ENCODE results near the gene TRIM71. TPM values are rescaled to one million over a fixed set of nuclear protein-coding genes. Genes with fewer than 3 reads are reported as not detected.
"Not testable (repeated sequence)": the region's sequence is repeated elsewhere in the genome, so short reads cannot be mapped to it uniquely, and the experiment has no call there.

The TRIM71 gene
- total and polyA plus RNA-seq, 9 donors, result 0.05 to 0.43 (median 0.07) TPM; not detected in 4

DNA sequence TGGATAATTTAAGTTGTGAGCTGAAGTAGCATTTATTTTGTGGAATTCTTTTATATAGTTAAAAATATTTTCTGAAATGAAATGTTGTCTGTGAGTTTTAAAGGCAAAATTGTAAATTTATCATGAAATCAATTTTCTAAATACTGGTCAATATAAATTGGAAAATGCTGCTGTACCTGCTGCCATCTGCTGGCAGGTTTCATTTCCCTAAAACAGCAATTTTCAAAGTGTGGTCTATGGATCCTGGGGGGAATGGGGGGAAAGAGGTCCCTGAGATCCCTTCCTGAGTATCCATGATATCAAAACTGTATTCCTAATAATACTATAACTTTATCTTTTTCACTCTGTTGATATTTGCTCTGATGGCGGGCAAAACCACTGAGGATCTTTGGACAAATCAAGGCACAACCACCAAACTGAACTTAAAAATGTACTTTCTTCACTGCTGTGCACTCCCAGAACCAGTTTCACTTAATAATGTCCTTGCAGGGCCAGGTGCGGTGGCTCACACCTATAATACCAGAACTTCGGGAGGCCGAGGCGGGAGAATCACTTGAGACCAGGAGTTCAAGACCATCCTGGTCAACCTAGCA, 116.4 kb downstream of the TRIM71 start:
- Histone ChIP-seq H3K4me3 (no peak overlapping the region), H3K4me1 (ENCODE audit: insufficient read depth) (no peaks in the 10 kb centered on the region), H3K36me3 (no peaks in the 10 kb centered on the region), H3K9me3 (no peaks in the 10 kb centered on the region), H3K27ac (no peak overlapping the region), H3K27me3 (no peaks in the 10 kb centered on the region)
- intact Hi-C loops (cut with DNase I), result loop anchor here in 2 of 4 donors (10.0 kb wide), 2 partner anchors 199 to 429 kb away; partner anchors contain the start of gene CMTM6 (in 1 of the 2)
- WGBS, 3 donors, result 61 to 83% (median 80%) methylated on average over 5 of the region's 5 CpGs
- peak in 2 of 5 donors; percentile 21 to 22 for DNase-seq
- TF ChIP-seq CTCF (IDR thresholded peaks at IDR 0.05) (peak in 2 of 3 donors; percentile 33 to 52), EP300 (IDR thresholded peaks at IDR 0.05) (no peak), POLR2A (IDR thresholded peaks at IDR 0.05) (no peak)

GRCh38 chr3:32937331-32937730, 119.5 kb downstream of the TRIM71 start:
- Histone ChIP-seq H3K27me3 (no peaks in the 10 kb centered on the region), H3K4me3 (no peak overlapping the region), H3K27ac (no peak overlapping the region), H3K9me3 (no peaks in the 10 kb centered on the region), H3K36me3 (no peaks in the 10 kb centered on the region), H3K4me1 (ENCODE audit: insufficient read depth) (no peaks in the 10 kb centered on the region)
- intact Hi-C loops (cut with DNase I), result loop anchor here in 2 of 4 donors (10.0 kb wide), 2 partner anchors 203 to 433 kb away; partner anchors contain the start of gene CMTM6 (in 1 of the 2)
- TF ChIP-seq POLR2A (IDR thresholded peaks at IDR 0.05) (no peak), EP300 (IDR thresholded peaks at IDR 0.05) (no peak), CTCF (IDR thresholded peaks at IDR 0.05) (no peak)
- DNase-seq, result no peak
- WGBS, 3 donors, result 43 to 48% (median 45%) methylated on average over 2 of the region's 2 CpGs

- intact Hi-C loops (cut with DNase I), result loop anchor here in 2 of 4 donors (10.0 kb wide), 2 partner anchors 205 to 435 kb away; partner anchors contain the start of gene CMTM6 (in 1 of the 2)
- WGBS, 3 donors, result 93 to 94% (median 94%) methylated on average over 32 to 40 of the region's 40 CpGs
Measured at GRCh38 chr3:32939531-32940284, 121.9 kb downstream of the TRIM71 start.

GRCh38 chr3:32940726-32941125, 122.9 kb downstream of the TRIM71 start:
- Histone ChIP-seq H3K27ac (no peak overlapping the region), H3K4me3 (no peak overlapping the region), H3K36me3 (no peaks in the 10 kb centered on the region), H3K4me1 (ENCODE audit: insufficient read depth) (no peaks in the 10 kb centered on the region), H3K27me3 (no peaks in the 10 kb centered on the region), H3K9me3 (no peaks in the 10 kb centered on the region)
- intact Hi-C loops (cut with DNase I), result no loop called here
- DNase-seq, result no peak
- WGBS, 3 donors, result 87 to 91% (median 88%) methylated on average over 16 of the region's 16 CpGs
- no peak for TF ChIP-seq CTCF (IDR thresholded peaks at IDR 0.05)
- TF ChIP-seq POLR2A (IDR thresholded peaks at IDR 0.05), result no peak
- TF ChIP-seq EP300 (IDR thresholded peaks at IDR 0.05), result no peak

More at GRCh38 chr3:32939531-32940284, 121.9 kb downstream of the TRIM71 start:
- H3K36me3 ChIP-seq; DNase-seq; H3K4me1 ChIP-seq (ENCODE audit: insufficient read depth); H3K27ac ChIP-seq; H3K4me3 ChIP-seq; H3K27me3 ChIP-seq; H3K9me3 ChIP-seq: not testable (repeated sequence)

GRCh38 chr3:32945136-32945535, 127.3 kb downstream of the TRIM71 start:
- Histone ChIP-seq H3K9me3 (no peaks in the 10 kb centered on the region), H3K4me1 (ENCODE audit: insufficient read depth) (no peaks in the 10 kb centered on the region), H3K4me3 (no peak overlapping the region), H3K36me3 (no peaks in the 10 kb centered on the region), H3K27me3 (no peaks in the 10 kb centered on the region), H3K27ac (no peak overlapping the region)
- no peak for DNase-seq
- TF ChIP-seq POLR2A (IDR thresholded peaks at IDR 0.05) (no peak), CTCF (IDR thresholded peaks at IDR 0.05) (no peak), EP300 (IDR thresholded peaks at IDR 0.05) (no peak)
- intact Hi-C loops (cut with DNase I), result no loop called here
- WGBS, 3 donors, result 77 to 83% (median 82%) methylated on average over 3 of the region's 3 CpGs

DNA sequence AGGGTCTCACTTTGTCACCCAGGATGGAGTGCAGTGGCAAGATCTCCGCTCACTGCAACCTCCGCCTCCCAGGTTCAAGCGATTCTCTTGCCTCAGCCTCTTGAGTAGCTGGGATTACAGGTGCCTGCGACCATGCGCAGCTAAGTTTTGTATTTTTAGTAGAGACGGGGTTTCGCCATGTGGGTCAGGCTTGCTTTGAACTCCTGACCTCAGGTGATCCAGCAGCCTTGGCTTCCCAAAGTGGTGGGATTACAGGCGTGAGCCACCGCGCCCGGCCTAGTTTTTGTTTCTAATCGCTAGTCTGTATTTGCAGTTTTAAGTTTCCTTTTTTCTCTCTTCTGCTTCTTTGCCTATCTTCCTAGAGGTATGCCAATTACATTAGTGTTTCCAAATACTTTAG, 127.8 kb downstream of the TRIM71 start:
- intact Hi-C loops (cut with DNase I), result not testable (repeated sequence)
- 77 to 87% (median 85%) methylated on average over 11 to 12 of the region's 12 CpGs for WGBS, 3 donors

More for the DNA sequence above, 127.8 kb downstream of the TRIM71 start:
- H3K9me3 ChIP-seq; H3K4me1 ChIP-seq (ENCODE audit: insufficient read depth); H3K4me3 ChIP-seq; H3K36me3 ChIP-seq; H3K27ac ChIP-seq; H3K27me3 ChIP-seq; DNase-seq: not testable (repeated sequence)
